MG63 (cell line): ENCODE data around the gene C19orf25. TPM values are rescaled to one million over a fixed set of nuclear protein-coding genes. Genes with fewer than 3 reads are reported as not detected.

Source experiments
- DNase-seq: peaks from one replicate; pipeline ENCODE4 v3.0.0-alpha.2; 2020
- H3K27me3 ChIP-seq: fragments of 250-450 bp; sonication (Bioruptor Pico); 2 replicates; pipeline ENCODE4 v1.5.1; 2020; ENCODE audit warnings: mild to moderate bottlenecking, moderate library complexity
- H3K36me3 ChIP-seq: fragments of 250-450 bp; sonication (Bioruptor Pico); 2 replicates; pipeline ENCODE4 v1.5.1; 2020; ENCODE audit warnings: mild to moderate bottlenecking, moderate library complexity
- H3K4me3 ChIP-seq: fragments of 250-450 bp; sonication (Bioruptor Pico); 2 replicates; pipeline ENCODE4 v1.5.1; 2020; ENCODE audit warnings: mild to moderate bottlenecking, moderate library complexity
- H3K9me3 ChIP-seq: fragments of 250-450 bp; sonication (Bioruptor Pico); 2 replicates; pipeline ENCODE4 v1.5.1; 2020; ENCODE audit warnings: mild to moderate bottlenecking, moderate library complexity
- total RNA-seq: library from RNA; depleted of rRNA; stranded (reverse); fragments of >200 nt; shearing (Covaris generic); gene quantifications from 2 replicates; pipeline ENCODE4 v1.2.3, GENCODE V29; 2014; ENCODE audit warnings: low replicate concordance

Gene C19orf25
- total RNA-seq, 1 experiment from 2014 or later = 51.6 TPM

- peaks cover 47% of the 10 kb centered on the region for H3K36me3 ChIP-seq
Observed at GRCh38 chr19:1438035-1438932, 40.7 kb downstream of the C19orf25 start, which contains the start of gene RPS15. Gene RPS15, plus strand, starts transcription at chr19:1438396. Its CDS starts 30 bp downstream, at chr19:1438426.

GRCh38 chr19:1437609-1438008, 41.4 kb downstream of the C19orf25 start:
- H3K27me3 ChIP-seq = no peaks in the 10 kb centered on the region
- no peaks in the 10 kb centered on the region for H3K9me3 ChIP-seq
- peak overlapping the region; percentile 86; the same call in 1 of the 2 replicates for H3K4me3 ChIP-seq
- H3K36me3 ChIP-seq = peaks cover 48% of the 10 kb centered on the region
- no peak for DNase-seq

More at GRCh38 chr19:1438035-1438932, 40.7 kb downstream of the C19orf25 start, which contains the start of gene RPS15:
- peak within 1 kb of the TSS; percentile 86 for H3K4me3 ChIP-seq
- DNase-seq = peak; percentile 81
- no peaks in the 10 kb centered on the region for H3K27me3 ChIP-seq
- H3K9me3 ChIP-seq = no peaks in the 10 kb centered on the region

- H3K36me3 ChIP-seq = peaks cover 26% of the 10 kb centered on the region
- no peaks in the 10 kb centered on the region for H3K27me3 ChIP-seq
- H3K9me3 ChIP-seq = no peaks in the 10 kb centered on the region
- no peak overlapping the region for H3K4me3 ChIP-seq
- no peak for DNase-seq
Observed at GRCh38 chr19:1435378-1435989, 43.5 kb downstream of the C19orf25 start.

GRCh38 chr19:1434577-1435060, 44.4 kb downstream of the C19orf25 start:
- Histone ChIP-seq H3K9me3 (no peaks in the 10 kb centered on the region), H3K36me3 (peaks cover 18% of the 10 kb centered on the region), H3K4me3 (no peak overlapping the region), H3K27me3 (no peaks in the 10 kb centered on the region)
- DNase-seq = no peak

DNA sequence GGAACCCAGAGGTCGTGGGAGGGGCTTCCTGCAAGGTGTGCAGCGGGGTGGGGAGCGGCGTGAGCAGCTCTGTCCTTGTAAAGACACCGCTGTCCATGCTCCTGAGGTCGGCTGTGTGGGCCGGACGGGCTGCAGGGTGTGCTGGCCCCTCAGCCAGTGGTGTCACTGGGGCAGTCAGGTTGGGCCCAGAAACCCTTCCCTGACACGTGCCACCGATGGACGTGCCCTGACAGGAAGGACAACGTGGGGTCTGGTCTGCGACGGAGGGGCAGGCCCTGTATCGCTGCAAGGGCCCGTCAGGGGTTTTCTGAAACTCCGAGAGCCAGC, 45.0 kb downstream of the C19orf25 start:
- Histone ChIP-seq H3K4me3 (no peak overlapping the region), H3K36me3 (peaks cover 11% of the 10 kb centered on the region), H3K9me3 (no peaks in the 10 kb centered on the region), H3K27me3 (no peaks in the 10 kb centered on the region)
- DNase-seq = no peak

GRCh38 chr19:1433119-1434039, 45.6 kb downstream of the C19orf25 start:
- DNase-seq = no peak
- Histone ChIP-seq H3K4me3 (no peak overlapping the region), H3K9me3 (no peaks in the 10 kb centered on the region), H3K36me3 (peaks cover 9% of the 10 kb centered on the region), H3K27me3 (no peaks in the 10 kb centered on the region)

- Histone ChIP-seq H3K27me3 (no peaks in the 10 kb centered on the region), H3K4me3 (no peak overlapping the region), H3K36me3 (peaks cover 8% of the 10 kb centered on the region; the same call in 1 of the 2 replicates), H3K9me3 (no peaks in the 10 kb centered on the region)
- DNase-seq = no peak
Observed at GRCh38 chr19:1432507-1432887, 46.5 kb downstream of the C19orf25 start.

- H3K36me3 ChIP-seq = peaks cover 8% of the 10 kb centered on the region; the same call in 1 of the 2 replicates
- no peak for DNase-seq
- no peak overlapping the region for H3K4me3 ChIP-seq
- no peaks in the 10 kb centered on the region for H3K27me3 ChIP-seq
- no peaks in the 10 kb centered on the region for H3K9me3 ChIP-seq
Observed at GRCh38 chr19:1431759-1432506, 47.1 kb downstream of the C19orf25 start.

DNA sequence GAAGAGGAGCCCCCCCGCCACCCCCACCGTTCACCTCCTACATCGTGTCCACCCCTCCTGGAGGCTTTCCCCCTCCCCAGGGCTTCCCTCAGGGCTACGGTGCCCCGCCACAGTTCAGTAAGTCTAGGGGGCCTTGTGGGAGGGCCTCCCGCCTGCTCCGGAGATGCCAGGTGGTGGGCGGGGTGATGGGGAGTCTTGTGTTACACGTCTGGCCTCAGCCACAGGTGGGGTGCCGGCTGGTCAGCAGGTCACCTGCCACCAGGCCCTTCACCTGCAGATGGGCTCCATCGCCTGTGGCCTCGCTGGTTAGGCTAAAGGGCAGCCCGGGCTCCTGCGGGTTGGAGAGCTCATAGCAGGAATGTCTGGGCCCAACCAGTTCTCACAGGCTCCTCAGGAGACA, 48.8 kb downstream of the C19orf25 start:
- DNase-seq = no peak
- Histone ChIP-seq H3K36me3 (peaks cover 9% of the 10 kb centered on the region), H3K4me3 (no peak overlapping the region), H3K9me3 (no peaks in the 10 kb centered on the region), H3K27me3 (no peaks in the 10 kb centered on the region)

- no peak overlapping the region for H3K4me3 ChIP-seq
- H3K36me3 ChIP-seq = peaks cover 13% of the 10 kb centered on the region
- H3K9me3 ChIP-seq = no peaks in the 10 kb centered on the region
- no peaks in the 10 kb centered on the region for H3K27me3 ChIP-seq
- no peak for DNase-seq
Observed at GRCh38 chr19:1429750-1430149, 49.3 kb downstream of the C19orf25 start.

DNA sequence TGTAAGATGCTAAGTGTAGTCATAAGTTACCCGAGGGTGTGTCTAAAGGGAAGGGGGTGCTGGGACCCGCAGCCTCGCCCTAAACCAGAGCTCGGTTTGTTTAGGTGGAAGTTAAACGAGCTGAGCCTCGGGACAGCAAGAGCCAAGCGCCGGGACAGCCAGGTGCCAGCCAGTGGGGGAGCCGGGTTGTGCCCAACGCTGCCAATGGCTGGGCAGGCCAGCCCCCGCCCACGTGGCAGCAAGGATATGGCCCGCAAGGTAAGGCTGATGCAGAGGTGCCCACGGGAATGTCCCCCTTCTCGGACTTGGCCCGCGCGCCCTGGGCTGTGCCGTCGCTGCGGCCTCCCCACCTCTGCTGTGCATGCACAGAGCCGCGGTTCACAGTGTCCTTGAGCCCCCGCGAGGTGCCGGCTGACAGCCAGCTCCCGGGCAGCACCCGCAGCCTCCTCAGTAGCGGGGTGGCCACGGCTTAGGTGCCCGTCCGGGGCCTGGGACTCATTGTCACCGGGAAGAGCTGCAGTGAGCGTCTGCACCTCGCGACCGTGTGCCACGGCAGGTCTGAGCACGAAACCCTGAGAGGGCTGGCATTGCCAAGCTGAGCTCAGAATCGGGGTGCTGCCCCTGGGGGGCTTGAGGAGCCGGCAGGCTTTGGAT, 50.1 kb downstream of the C19orf25 start:
- Histone ChIP-seq H3K9me3 (no peaks in the 10 kb centered on the region), H3K36me3 (peaks cover 13% of the 10 kb centered on the region)

DNA sequence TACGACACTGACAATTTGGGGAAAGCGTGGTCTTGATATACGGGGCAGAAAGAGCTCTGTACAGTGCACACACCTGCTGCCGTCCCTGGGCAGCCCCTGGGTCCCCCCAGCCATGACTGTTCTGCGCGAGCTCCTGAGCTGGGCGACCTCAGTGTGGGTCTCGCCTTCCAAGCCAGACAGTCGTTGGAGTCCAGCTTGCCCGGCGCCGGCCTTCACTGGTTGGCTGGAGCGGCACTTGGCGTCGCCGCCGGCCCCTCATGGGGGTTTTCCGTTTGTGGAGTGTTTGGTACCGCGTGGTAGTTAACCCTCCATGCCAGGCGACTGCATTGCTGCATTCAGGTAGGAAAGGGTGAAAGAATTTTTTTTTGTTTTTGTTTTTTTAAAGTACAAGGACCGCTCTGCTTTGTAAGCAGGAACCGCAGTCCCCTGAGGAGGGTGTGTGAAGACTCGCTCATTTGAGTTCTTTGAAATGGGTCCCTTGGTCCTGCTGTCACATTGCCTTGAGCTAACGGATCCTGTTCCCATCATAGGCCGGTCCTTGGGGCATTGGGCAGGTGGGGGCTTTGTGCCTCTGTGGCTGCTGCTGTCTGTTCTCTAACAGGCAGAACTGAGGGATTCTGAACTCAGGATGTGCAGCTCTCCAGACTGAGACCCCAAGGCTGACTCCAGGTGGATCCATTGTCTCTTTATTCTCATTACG, 51.6 kb downstream of the C19orf25 start:
- Histone ChIP-seq H3K4me3 (no peak overlapping the region), H3K27me3 (no peaks in the 10 kb centered on the region), H3K9me3 (no peaks in the 10 kb centered on the region), H3K36me3 (peaks cover 11% of the 10 kb centered on the region)
- no peak for DNase-seq

More for the DNA sequence above, 50.1 kb downstream of the C19orf25 start:
- H3K4me3 ChIP-seq = no peak overlapping the region
- H3K27me3 ChIP-seq = no peaks in the 10 kb centered on the region
- DNase-seq = no peak

DNA sequence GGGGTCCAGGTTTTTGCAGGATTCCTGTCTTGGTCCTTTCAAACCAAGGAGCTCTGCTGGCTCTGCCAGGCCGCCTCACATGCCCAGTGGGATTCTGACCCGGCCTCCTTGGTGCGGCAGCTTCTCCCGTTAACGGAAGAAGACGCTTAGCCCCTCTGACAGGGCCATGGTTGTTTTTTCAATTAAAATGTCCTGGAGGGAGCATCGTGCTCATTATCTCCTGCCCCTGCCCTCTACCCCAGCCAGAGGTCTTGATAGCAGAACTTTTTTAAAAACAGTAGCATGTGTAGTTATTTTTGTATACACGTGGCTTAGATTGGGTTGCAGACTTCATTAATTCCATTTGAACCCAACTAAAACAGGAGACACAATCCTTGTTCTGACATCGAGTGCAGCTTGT, 52.3 kb downstream of the C19orf25 start:
- Histone ChIP-seq H3K4me3 (no peak overlapping the region), H3K36me3 (peaks cover 12% of the 10 kb centered on the region), H3K9me3 (no peaks in the 10 kb centered on the region), H3K27me3 (no peaks in the 10 kb centered on the region)
- DNase-seq = no peak

- Histone ChIP-seq H3K9me3 (no peaks in the 10 kb centered on the region), H3K36me3 (peaks cover 12% of the 10 kb centered on the region), H3K27me3 (no peaks in the 10 kb centered on the region), H3K4me3 (no peak overlapping the region)
- no peak for DNase-seq
Observed at GRCh38 chr19:1425902-1426301, 53.1 kb downstream of the C19orf25 start.
